Mesothelial cell of epicardium (in vitro differentiated cells): Measurements from ENCODE around the gene AP4M1. TPM values are rescaled to one million over a fixed set of nuclear protein-coding genes. Genes with fewer than 3 reads are reported as not detected.

Source experiments
- DNase-seq, 2 experiments: peaks; one replicate each; pipeline ENCODE4 v3.0.0; 2021; ENCODE audit warnings: low spot score in 2 of 2; ENCODE audit not compliant: unreplicated experiment in 2 of 2
- H3K27ac Mint-ChIP-seq: 2 replicates; pipeline ENCODE4 v1.8.0; 2021; ENCODE audit warnings: mixed read lengths
- H3K27me3 Mint-ChIP-seq: 2 replicates; pipeline ENCODE4 v1.8.0; 2021; ENCODE audit warnings: low read depth, mixed read lengths
- H3K36me3 Mint-ChIP-seq: 2 replicates; pipeline ENCODE4 v1.8.0; 2021; ENCODE audit warnings: mixed read lengths
- H3K4me1 Mint-ChIP-seq: 2 replicates; pipeline ENCODE4 v1.8.0; 2021; ENCODE audit warnings: mixed read lengths
- H3K4me3 Mint-ChIP-seq: 2 replicates; pipeline ENCODE4 v1.8.0; 2021; ENCODE audit warnings: mild to moderate bottlenecking, moderate library complexity, mixed read lengths
- H3K9me3 Mint-ChIP-seq: 2 replicates; pipeline ENCODE4 v1.8.0; 2021; ENCODE audit warnings: mixed read lengths
- total RNA-seq: library from RNA; stranded (reverse); gene quantifications from 3 replicates; pipeline ENCODE4 v1.2.1, GENCODE V29; 2021
- TF ChIP-seq, protein P1 (sequence below): fragments of 200-600 bp; sonication (generic); IDR thresholded peaks from one replicate; pipeline ENCODE4 v1.5.0; 2021; ENCODE audit warnings: antibody characterized with exemption; ENCODE audit not compliant: unreplicated experiment

AP4M1 gene
- total RNA-seq, 1 donor from 2014 or later = 25.6 TPM

DNA sequence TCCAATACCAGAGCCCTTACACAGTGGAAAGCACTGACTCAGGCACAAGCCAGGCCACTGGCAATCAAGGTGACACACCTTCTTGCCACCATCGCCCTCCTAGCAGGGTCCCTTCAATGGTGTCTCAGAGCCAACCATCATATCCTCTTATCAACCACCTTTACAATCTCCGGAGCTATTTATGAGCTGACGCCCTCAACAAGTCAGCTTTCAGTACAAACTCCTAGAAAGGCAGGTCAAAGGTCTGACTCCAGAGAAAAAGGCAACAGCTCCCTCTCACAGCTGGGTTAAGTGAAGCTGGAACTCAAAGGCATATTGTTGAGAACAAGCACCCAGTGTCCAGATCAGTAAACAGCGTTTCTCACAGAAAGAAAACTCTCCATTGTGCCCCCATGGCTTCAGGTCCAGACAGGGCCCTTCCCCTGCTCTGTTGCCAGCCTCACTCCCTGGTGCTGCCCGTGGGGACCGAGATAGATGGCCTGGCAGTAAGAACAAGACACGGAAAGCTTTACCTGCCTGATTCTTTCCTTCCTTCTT, 22.4 kb upstream of the AP4M1 start:
- Mint-ChIP-seq H3K4me1 (peaks cover 31% of the 10 kb centered on the region), H3K27me3 (no peaks in the 10 kb centered on the region), H3K9me3 (peaks cover 18% of the 10 kb centered on the region), H3K27ac (peak overlapping the region; percentile 10), H3K4me3 (peak overlapping the region; percentile 96), H3K36me3 (peaks cover 41% of the 10 kb centered on the region)
- TF ChIP-seq, protein P1, sequence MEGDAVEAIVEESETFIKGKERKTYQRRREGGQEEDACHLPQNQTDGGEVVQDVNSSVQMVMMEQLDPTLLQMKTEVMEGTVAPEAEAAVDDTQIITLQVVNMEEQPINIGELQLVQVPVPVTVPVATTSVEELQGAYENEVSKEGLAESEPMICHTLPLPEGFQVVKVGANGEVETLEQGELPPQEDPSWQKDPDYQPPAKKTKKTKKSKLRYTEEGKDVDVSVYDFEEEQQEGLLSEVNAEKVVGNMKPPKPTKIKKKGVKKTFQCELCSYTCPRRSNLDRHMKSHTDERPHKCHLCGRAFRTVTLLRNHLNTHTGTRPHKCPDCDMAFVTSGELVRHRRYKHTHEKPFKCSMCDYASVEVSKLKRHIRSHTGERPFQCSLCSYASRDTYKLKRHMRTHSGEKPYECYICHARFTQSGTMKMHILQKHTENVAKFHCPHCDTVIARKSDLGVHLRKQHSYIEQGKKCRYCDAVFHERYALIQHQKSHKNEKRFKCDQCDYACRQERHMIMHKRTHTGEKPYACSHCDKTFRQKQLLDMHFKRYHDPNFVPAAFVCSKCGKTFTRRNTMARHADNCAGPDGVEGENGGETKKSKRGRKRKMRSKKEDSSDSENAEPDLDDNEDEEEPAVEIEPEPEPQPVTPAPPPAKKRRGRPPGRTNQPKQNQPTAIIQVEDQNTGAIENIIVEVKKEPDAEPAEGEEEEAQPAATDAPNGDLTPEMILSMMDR = no peak
- no peak for DNase-seq

DNA sequence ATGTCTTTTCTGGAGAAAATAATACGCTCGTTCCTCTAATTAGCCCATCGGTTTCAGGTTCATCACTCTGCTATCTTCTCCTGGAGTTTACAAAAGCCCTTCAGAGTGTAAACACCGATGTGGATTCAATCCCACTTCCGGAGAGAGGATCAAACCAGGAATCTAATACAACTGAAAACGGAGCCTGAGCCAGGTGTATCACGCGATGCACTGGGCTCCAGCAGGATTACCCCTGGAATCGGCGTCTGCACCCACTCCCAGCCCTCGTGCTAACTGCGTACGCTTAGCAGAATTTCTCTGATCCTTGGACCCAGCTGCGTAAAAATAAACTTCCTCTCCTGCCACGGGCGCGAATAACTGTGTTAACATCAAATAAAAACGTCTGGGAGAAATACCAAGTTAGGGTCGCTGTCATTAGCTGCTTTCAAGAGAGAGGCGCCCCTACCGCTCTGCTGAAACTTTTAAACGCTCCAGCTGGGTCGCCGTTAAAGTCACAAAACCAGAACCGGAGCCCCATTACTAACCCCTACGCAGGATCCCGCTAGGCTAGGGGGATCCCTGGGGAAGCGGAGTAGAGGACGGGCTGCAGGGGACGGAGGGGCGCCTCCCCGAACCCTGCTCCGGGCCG, 20.4 kb upstream of the AP4M1 start:
- peak overlapping the region; percentile 97 for H3K27ac Mint-ChIP-seq
- H3K27me3 Mint-ChIP-seq = no peaks in the 10 kb centered on the region
- H3K4me1 Mint-ChIP-seq = peaks cover 31% of the 10 kb centered on the region
- H3K36me3 Mint-ChIP-seq = peaks cover 22% of the 10 kb centered on the region
- peaks cover 6% of the 10 kb centered on the region for H3K9me3 Mint-ChIP-seq
- H3K4me3 Mint-ChIP-seq = peak overlapping the region; percentile 96
- DNase-seq = no peak
- TF ChIP-seq, protein P1 = no peak

- Mint-ChIP-seq H3K36me3 (peaks cover 16% of the 10 kb centered on the region), H3K4me3 (peak within 1 kb of the TSS; percentile 96), H3K27ac (peak within 1 kb of the TSS; percentile 97), H3K4me1 (peaks cover 31% of the 10 kb centered on the region), H3K9me3 (peaks cover 5% of the 10 kb centered on the region), H3K27me3 (no peaks in the 10 kb centered on the region)
- peak; percentile 94 to 99 for DNase-seq
- TF ChIP-seq, protein P1 = peak; percentile 95
These were observed 19.8 kb upstream of the AP4M1 start, which contains the start of gene ZNF3 for GRCh38 chr7:100081535-100082102. Gene ZNF3, minus strand, starts transcription at chr7:100081723. Its CDS starts 4,366 bp downstream, at chr7:100077357.

GRCh38 chr7:100082978-100083377, 18.5 kb upstream of the AP4M1 start:
- TF ChIP-seq, protein P1 = no peak
- peak overlapping the region; percentile 97 for H3K27ac Mint-ChIP-seq
- H3K27me3 Mint-ChIP-seq = no peaks in the 10 kb centered on the region
- no peaks in the 10 kb centered on the region for H3K9me3 Mint-ChIP-seq
- H3K4me3 Mint-ChIP-seq = peak overlapping the region; percentile 96
- H3K36me3 Mint-ChIP-seq = peaks cover 9% of the 10 kb centered on the region
- no peak for DNase-seq
- peaks cover 35% of the 10 kb centered on the region for H3K4me1 Mint-ChIP-seq

DNA sequence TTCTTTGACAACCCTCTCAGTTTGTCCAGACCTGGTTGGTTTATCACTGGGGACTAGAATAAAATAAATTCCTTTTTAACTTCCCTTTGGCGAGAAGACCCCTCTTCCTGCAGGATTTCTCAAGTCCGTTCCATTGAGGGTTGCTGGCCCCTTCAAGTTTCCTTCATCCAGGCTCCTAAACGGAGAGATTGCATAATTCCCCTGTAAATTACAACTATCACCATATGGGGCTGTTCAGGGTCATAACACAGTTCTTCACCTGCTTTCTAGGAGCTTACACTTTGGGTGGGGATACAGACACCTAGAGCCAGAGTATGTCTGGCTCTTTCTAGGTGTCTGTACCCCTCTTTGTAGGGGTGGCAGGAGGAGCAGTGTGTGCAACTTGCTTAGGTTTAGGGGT, 15.9 kb upstream of the AP4M1 start:
- Mint-ChIP-seq H3K4me1 (peaks cover 31% of the 10 kb centered on the region), H3K9me3 (no peaks in the 10 kb centered on the region), H3K36me3 (peaks cover 3% of the 10 kb centered on the region), H3K27me3 (no peaks in the 10 kb centered on the region), H3K27ac (peak overlapping the region; percentile 59), H3K4me3 (no peak overlapping the region)
- DNase-seq = no peak
- TF ChIP-seq, protein P1 = no peak
